HG03342 (cell line): ENCODE data around the gene PITPNC1.
"Not testable (repeated sequence)": the region's sequence is repeated elsewhere in the genome, so short reads cannot be mapped to it uniquely, and the experiment has no call there.

ENCODE experiments used
- ATAC-seq: cut with Tn5 transposase; IDR thresholded peaks from one replicate; pipeline ENCODE4 v1.9.1; 2021; ENCODE audit warnings: mild to moderate bottlenecking, moderate library complexity; ENCODE audit not compliant: unreplicated experiment

PITPNC1 gene

DNA sequence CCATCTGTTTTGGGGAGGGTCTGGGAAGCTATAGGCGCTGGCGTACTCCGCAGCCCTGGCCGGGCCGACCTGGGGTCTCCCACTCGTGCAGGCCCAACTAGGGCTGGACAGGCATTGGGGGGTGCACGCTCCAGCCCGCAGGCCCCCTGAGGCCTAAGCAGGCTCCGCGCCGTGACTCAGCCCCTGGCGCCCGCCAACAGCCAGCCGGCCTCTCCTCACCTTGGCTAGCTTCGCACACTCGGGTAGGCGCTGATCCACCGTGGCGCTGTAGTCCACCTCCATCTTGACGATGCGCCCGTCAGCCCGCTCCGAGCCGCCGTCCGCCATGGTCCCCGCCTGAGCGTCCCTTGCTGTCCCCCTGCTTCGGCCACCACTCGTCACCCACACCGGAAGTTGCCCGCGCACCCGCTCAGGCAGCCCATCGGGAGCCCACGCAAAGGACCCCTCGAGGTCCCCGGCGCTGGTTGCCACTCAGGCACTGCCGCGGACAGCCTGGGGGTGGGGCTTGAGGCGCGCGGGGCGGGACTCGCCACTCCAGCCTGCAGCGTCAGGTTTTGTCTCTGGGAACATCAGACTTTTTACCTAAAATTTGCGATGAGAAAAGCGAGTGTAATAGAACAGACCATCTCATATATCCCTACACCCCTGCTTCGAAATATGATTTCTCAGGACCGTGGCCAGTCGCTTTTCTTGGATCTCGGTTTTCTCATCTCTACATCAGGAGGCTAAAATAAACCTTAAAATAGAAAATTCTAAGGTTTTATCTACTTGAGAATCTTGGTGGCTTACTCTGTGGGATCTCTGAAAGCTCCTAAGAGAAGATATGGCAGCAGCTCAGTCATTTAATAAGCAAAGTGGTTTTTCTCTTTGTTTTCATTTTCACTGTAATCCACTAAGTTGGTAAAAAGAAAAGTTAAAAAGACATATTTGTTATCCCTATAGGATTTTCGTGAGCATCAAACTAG, 10.6 kb upstream of the PITPNC1 start, which contains the start of gene PSMD12:
TSS of gene PSMD12 (minus strand) at position 385 of the 965 bp plus-strand sequence. CDS start at position 327, 58 bp downstream.
- ATAC-seq = peak; percentile 85

DNA sequence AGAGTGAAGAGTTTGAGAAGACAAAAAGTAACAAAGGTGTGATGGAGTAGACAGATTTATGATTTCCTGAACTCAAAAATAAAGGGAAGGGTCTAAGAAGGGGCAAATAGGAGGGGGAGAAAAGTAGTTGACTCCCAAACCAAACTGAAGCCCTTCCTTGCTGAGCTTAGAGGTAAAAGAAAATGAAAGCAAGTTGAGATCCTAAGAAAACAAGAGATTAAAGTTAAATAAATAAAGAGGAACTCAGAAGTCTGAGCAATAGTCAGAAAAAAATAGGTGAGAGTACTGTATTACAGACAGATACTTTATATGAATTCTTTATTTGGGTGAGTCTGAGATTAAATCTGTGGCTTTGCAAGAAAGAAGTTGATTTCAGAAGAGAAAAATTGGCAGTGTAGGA, 7.4 kb upstream of the PITPNC1 start:
- no peak for ATAC-seq

DNA sequence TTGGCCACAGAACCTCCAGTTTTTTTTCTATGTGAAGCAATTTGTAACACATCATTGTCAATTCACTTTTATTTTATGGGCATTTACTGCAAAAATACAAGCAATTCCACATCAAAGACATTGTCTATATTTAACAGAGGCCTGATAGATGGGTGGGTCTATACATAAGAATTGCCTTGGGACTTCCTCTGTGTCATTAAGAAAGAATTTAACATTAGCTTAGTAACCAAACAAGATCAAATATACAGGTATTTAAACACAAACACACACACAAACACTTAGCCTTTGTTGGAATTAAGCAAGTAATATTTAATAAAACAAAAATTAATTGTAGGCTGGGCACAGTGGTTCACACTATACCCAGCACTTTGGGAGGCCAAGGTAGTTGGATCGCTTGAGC, 4.3 kb upstream of the PITPNC1 start:
- no peak for ATAC-seq

DNA sequence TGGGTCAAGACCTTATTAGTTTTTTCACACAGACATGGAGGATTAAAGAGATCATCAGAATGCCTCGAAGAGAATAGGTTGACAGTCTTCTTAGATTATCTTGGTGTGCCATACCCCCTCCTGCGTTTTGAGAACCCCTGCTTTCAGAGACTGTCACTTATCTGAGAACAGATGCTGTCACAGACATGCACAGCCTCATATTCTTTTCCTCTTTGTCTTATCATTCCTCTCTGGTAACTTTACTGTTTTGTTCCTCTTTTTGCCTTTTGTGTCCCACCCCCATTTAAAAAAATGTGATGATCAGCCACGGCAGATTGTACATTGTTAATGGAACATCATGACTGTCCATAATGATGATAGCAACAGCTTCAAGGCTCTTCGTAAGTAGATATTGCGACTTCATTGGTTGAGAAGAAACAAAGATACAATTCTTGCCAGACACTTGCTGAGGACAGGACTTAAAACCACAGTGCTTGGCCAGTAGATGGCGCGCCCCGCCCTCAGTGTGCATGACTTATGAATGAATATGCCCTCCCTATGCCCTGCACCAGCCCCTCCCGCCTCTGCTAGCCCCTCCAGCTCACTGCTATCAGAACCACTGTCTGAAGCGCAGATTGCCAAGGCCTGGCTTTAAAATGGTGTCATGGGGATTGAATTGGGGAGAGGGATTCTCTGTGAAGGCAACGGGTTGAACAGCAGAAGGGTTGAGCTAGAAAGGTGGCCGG, 2.6 kb upstream of the PITPNC1 start:
- ATAC-seq = no peak

DNA sequence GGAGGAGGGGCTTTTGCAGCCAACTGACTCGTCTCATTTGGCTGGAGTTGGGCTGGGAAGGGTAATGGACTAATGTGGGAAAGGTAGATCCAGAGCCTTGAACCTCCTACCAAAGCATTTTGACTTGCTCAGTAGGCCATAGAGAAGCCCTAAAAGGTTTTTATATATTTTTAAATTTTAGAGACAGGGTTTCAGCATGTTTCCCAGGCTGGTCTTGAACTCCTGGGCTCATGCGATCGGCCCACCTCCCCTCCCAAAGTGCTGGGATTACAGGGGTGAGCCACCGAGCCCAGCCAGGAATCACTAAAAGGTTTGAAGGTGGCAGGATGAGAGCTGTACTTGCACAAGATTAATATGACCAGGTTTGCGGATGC, 2.0 kb upstream of the PITPNC1 start:
- no peak for ATAC-seq

DNA sequence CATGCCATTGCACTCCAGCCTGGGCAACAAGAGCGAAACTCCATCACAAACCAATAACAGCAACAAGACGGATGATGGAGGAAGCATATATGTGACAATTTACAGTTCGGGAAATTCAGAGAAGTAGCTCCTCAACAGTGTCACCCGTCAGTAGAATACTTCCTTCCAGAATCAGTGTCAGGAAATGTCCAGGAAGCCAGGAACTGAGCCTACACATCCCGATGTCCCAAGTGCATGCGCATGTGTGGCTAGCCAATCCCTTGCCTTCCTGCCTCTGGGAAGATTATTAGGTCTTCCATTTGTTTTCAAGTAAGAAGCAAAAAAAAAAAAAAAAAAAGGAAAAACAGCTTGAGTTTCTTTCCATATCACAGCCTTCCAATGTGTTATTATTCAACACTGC, 1.4 kb upstream of the PITPNC1 start:
- no peak for ATAC-seq

DNA sequence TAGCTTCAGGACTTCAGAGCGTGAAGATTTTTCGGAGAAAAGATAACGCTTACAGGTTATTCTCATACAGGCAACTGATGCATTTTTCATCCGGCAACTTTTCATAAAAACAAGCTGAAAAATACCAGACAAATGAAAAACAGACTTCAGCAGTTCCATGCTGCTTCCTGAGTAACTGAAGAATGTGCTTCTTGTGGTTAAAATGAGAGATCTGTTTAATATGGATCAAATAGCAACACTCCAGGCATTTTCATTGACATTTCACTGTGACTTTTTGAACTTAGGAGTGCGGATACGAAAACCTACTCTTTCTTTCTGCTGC, 705 bp upstream of the PITPNC1 start:
- no peak for ATAC-seq

DNA sequence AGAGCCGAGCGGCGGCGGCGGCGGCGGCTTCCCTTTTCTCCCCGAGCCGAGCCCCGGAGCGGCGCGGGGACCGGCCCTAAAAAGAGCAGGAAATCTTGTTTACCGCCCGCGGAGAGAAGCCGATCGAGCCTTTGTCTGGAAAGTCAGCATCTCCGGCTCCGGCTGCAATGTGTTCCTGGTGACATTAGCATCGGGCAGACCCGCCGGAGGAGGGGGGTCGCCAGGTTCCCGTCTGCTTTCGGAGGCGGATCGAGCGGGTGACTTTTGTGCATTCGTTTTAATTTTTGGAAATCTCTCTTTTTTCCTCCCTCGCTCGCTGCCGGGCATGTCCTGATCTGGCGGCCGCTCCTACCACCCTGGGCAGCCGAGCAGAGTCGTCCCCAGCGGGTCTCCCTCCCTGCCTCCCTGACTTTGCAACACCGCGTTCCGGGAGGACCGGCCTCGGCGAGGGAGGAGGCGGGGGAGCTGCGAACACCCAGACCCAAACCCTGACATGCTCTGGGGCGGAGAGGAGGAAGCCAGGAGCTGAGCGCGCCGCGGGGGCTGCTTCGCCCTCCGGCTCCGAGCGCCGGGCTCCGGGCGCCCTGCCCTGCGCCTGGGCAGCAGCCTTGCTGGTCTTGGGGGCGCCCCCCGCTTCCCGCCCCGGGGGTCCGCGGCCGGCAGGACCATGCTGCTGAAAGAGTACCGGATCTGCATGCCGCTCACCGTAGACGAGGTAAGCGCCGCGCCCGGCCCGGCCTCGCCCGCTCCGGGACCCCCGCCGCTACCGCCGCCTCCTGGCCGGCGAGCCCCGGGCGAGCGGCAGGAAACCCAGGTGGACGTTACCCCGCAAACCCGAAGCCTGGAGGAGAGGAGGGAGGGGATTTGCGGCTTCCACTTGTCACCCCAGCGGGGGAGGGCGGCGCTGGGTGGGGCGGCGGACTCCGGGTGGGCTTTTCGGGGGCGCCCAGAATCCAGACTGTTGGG, 690 bp downstream of the PITPNC1 start:
- no peak for ATAC-seq

DNA sequence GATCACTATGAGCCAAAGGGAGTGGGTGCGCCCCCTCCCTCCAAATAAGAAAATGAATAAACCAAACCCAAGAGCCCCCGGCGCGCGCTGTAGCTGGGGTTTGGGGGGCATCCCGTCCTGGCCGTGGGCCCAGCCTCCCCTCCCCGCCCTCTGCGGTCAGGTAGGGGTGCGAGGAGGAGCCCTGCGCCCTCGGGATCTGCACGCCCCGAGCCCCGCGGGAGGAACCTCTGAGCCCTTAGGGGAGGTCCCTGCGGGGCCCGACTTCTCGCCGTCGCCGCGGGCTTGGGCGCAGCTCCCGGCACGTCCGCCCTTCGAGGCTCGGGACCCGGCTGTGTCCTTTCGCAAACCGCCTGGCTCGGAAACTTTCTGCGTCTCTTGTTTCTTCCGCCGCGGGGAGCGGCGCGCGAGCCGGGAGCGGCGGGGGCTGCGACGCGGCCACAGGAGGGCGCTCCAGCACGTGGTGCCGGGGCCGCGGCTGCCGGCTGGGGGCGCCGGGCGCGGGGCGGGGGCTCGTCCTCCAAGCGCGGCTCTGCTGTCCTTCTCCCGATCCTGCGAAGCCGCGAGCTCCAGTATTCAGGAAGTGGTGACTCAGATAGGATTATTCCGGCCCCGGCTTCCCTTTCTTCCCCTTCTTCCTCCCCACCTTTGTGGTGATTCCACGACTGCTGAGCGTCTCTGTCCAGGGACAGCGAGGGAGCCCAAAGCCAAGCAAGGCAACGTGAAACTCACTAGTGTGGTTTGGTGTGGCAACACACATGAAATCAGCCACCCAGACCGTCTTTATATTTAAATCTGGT, 1.6 kb downstream of the PITPNC1 start:
- ATAC-seq = peak; percentile 35

DNA sequence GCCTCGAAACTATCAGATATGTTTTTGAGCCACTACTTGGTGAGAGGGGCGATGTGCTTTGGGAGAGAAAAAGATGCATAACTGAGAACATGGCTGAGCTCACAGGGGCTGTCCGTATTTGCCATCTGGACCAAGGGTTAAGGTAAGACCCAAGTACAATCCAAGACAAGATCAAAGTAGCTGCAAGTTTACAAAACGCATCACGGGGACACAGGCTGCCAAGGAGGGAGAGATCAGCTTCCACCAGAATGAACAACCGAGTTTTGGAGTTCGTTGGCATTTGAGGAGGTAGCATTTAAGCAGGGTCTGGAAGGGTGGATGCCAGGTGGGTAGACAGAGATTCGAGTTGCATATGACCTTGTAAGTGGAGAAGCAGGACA, 2.2 kb downstream of the PITPNC1 start:
- ATAC-seq = no peak

DNA sequence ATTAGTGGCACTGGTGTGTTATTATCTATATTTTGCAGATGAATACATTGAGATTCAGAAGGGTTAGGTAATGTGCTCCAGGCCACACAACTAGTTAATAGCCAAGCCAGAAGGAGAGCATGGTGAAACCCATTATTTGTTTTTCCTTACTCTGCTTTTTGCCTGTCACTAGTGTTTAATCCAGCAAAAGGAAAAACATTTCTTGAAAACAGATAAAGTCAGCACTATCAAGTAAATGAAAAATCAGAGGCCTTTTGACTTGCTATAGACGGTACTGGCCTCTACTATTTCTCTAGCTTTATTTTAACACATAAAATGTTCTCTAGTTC, 4.8 kb downstream of the PITPNC1 start:
- ATAC-seq = no peak

DNA sequence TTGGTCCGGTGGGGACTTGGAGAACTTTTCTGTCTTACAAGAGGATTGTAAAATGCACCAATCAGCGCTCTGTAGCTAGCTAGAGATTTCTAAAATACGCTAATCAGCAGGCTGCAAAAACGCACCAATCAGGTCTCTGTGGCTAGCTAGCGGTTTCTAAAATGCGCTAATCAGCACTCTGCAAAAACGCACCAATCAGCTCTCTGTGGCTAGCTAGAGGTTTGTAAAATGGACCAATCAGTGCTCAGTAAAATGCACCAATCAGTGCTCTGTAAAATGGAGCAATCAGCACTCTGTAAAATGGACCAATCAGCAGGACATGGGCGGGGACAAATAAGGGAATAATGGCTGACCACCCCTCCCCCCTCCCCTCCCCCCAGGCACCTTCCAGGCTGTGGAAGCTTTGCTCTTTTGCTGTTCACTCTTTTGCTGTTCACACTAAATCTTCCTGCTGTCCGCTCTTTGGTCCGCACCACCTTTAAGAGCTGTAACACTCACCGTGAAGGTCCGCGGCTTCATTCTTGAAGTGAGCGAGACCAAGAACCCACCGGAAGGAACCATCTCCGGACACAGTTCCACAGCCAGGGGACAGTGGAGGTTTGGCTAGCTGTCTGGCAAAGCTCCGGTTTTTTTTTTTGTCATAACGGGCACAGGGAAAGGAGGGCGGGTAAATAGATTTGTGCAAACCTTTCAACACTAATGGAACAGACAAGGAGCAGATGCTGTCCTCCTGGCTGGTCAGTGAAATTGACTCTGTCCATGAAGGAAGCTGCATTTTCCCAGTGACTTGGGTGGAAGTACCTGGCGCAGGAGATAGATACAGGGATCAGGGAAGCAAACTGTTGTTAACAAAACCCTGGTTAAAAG, 8.3 kb downstream of the PITPNC1 start:
- ATAC-seq = no peak

DNA sequence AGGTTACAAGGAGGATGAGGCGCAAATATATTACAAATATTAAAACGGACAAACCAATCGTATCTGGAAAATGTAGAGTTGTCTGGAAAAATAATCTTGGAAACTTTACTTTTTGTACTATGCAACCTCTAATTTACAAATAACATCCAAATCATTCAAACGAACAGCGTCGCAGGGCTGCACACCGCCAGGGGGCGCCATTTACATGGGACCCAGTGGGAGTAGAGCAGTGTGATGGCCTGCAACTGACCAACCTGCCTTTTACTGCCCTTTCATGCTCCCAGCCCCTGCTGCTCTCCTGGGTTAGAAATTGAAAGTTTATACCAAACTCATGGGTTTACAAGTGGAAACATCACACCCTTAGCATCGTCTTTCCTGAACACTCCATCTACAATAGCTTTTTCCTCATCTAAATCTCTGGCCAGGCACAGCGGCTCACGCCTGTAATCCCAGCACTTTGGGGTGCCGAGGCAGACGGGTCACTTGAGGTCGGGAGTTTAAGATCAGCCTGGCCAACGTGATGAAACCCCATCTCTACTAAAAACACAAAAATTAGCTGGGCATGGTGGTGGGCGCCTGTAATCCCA, 10.0 kb downstream of the PITPNC1 start:
- no peak for ATAC-seq

DNA sequence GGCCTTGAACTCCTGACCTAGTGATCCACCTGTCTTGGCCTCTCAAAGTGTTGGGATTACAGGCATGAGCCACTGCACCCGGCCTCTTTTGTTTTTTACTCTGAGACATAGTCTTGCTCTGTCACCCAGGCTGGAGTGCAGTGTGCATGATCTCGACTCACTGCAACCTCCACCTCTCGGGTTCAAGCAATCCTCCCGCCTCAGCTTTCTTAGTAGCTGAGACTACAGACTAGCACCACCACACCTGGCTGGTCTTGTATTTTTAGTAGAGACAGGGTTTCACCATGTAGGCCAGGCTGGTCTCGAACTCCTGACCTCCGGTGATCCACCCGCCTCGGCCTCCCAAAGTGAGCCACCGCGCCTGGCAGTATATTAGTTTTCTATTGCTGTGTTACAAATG, 11.5 kb downstream of the PITPNC1 start:
- ATAC-seq = not testable (repeated sequence)

DNA sequence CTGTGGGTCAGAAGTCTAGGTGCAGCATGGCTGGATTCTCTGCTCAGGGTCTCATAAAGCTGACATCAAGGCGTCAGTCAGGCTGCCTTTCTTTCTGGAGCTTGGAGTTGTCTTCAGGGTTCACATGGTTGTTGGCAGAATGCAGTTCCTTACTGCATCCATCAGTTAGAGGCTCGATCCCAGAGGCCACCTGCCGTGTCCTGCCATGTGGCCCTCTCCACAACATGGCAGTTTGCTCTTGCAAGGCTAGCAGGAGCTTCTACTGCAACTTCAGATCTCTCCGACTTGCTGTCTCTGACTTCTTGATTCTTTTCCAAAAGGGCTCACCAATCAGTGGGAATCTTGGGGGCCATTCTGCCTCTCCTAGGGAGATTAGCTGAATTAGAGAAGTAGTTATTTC, 11.9 kb downstream of the PITPNC1 start:
- no peak for ATAC-seq

DNA sequence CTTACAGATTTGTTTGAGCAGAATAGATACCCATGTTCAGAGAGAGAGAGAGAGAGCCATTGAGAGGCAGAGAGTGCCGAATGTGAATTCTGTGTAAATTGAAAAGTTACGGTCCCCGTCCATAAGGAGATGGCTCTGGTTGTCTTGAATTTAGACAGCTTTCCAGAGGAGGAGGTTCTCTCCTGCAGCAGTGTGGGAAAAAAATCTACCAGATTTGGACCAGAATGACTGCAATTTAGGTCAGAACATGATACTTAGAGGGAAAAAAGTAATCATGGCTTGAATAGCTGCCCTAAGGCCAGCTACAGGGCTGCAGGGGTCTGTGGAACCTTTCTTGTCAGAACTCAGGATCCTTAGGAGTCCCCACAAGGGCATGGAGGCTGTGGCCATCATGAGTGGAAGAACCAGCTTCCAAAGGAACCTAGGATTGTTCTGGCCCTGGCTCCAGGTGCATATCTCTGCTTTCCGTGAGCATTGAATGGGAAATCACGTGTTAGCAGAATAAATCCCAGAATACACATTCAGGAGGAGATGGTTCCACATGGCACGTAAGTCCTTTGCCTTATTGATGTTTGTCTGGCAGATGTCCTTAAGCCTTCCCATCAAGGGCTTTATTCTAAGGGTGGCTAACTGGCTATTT, 13.0 kb downstream of the PITPNC1 start:
- ATAC-seq = no peak

DNA sequence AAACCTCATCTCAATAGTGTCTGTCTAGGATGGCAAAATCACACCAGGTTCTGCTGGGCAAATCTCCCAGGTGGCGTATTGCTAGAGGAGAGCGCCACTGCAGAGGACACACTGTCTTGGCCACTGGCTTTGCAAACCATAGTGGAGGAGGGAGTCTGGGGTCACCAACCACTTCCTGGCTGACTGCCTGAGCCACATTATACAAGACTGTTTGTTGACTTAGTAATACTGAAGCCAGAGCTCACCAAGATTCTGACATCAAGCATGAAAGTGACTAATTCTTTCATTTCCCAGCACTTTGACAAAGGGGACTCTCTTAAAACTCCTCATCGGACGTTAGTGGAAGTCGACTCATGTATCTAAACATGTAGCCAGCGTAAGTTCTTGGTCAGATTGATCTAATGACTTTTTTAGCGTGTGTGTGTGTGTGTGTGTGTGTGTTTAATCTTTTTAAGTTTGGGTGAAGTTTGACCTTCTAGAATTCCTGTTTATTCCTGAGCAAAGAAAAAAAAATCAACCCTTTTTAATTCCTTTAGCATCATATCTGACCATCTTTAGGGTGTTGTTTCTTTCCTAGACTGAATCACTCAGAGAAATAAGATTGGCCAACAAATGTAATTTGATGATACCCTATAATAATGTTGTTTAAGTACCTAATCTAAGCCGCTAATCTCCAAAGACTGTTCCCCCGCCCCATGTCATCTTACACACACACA, 13.7 kb downstream of the PITPNC1 start:
- ATAC-seq = peak; percentile 95

DNA sequence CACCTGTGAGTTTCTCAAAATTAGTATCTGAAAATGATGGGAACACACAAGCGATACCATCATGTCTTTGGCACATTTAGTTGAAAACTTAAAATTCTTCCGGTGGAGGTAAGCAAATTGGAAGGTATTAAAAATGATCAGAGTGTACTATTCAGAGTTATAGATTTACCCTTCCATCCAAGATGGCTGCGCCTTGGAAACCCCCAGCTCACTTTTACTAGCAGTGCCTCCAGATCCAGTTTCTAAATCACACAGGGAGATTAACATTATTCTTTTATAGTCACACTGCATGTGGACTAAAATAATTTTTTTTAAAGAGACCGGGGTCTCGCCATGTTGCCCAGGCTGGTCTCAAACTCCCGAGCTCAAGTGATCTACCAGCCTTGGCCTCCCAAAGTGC, 15.0 kb downstream of the PITPNC1 start:
- ATAC-seq = no peak
